Endothelial cell of umbilical vein (primary cell): ENCODE data around the gene TRIM10. TPM values are rescaled to one million over a fixed set of nuclear protein-coding genes. Genes with fewer than 3 reads are reported as not detected.

Experiments used
- BruUV-seq: library from RNA; stranded (reverse); fragments of 400-500 nt; replicated peaks from 2 replicates; lab custom pipeline; 2021; lab: Mats Ljungman, UMichigan
- CTCF ChIA-PET: fragments of 300-600, 350-600 bp; sonication (Branson Sonifier 250); formaldehyde crosslinking; loops from one replicate; lab custom pipeline; 2021; ENCODE audit warnings: antibody characterized with exemption, inconsistent platforms; lab: Charles Lee
- POLR2A ChIA-PET: fragments of 300-600, 350-600 bp; sonication (Branson Sonifier 250); formaldehyde crosslinking; loops from one replicate; lab custom pipeline; 2021; ENCODE audit warnings: antibody characterized with exemption, inconsistent platforms; lab: Charles Lee
- DNase-seq: peaks from one replicate; pipeline ENCODE4 v3.0.0-alpha.2; 2011; ENCODE audit warnings: low read depth, low spot score
- FAIRE-seq: peaks from 2 replicates; lab custom pipeline; 2011; peaks lifted over from hg19 to GRCh38; lab: Jason Lieb, UNC
- H2AFZ ChIP-seq: 2 replicates; pipeline ENCODE4 v1.6.0; 2012; ENCODE audit warnings: low read depth, low read length, control low read depth, inconsistent platforms
- H3K27ac ChIP-seq: 2 replicates; pipeline ENCODE4 v1.5.1; 2011; ENCODE audit warnings: low read depth, mild to moderate bottlenecking, control low read depth, low read length, moderate library complexity; ENCODE audit not compliant: insufficient read depth
- H3K27me3 ChIP-seq, 2 experiments: 2 replicates each; pipeline versions ENCODE4 v1.6.0 to v1.6.1; 2011; ENCODE audit warnings: low read length in 2 of 2, mixed read lengths in 1 of 2; ENCODE audit not compliant: control insufficient read depth in 2 of 2, insufficient read depth in 2 of 2
- H3K36me3 ChIP-seq, 2 experiments: 2 replicates in 1 of 2; 3 replicates in 1 of 2; pipeline ENCODE4 v1.5.1; 2011; ENCODE audit warnings: low read length in 2 of 2, mild to moderate bottlenecking in 1 of 2, moderate library complexity in 1 of 2; ENCODE audit not compliant: control insufficient read depth in 2 of 2, insufficient read depth in 2 of 2; ENCODE audit errors: extremely low read depth in 1 of 2
- H3K4me1 ChIP-seq: 3 replicates; pipeline ENCODE4 v1.5.1; 2011; ENCODE audit warnings: mild to moderate bottlenecking, low read length; ENCODE audit not compliant: control insufficient read depth, insufficient read depth; ENCODE audit errors: extremely low read depth
- H3K4me2 ChIP-seq: 2 replicates; pipeline ENCODE4 v1.6.1; 2011; ENCODE audit warnings: low read length, control low read depth, mixed read lengths; ENCODE audit not compliant: insufficient read depth
- H3K4me3 ChIP-seq, 3 experiments: fragments of 200-600 bp in 1 of 3; sonication (generic), shearing (Covaris generic) in 1 of 3; replicated peaks in 1 of 3; 2 replicates each; pipeline ENCODE4 v1.5.1; 2011 to 2016; ENCODE audit warnings: control low read depth in 3 of 3, low read length in 3 of 3, mild to moderate bottlenecking in 2 of 3, inconsistent platforms in 1 of 3, low read depth in 1 of 3, moderate library complexity in 1 of 3; ENCODE audit not compliant: insufficient read depth in 1 of 3
- H3K79me2 ChIP-seq: 2 replicates; pipeline ENCODE4 v1.6.0; 2012; ENCODE audit warnings: low read length, inconsistent platforms; ENCODE audit not compliant: control insufficient read depth, insufficient read depth
- H3K9ac ChIP-seq: replicated peaks from 2 replicates; pipeline ENCODE3; 2011; ENCODE audit warnings: low read length, control low read depth; ENCODE audit not compliant: insufficient read depth; ENCODE audit errors: extremely low read depth
- H3K9me1 ChIP-seq: replicated peaks from 3 replicates; pipeline ENCODE4 v1.6.0; 2011; ENCODE audit warnings: mild to moderate bottlenecking, low read length; ENCODE audit not compliant: control insufficient read depth, insufficient read depth; ENCODE audit errors: extremely low read depth
- H3K9me3 ChIP-seq: replicated peaks from 2 replicates; pipeline ENCODE4 v1.5.1; 2012; ENCODE audit warnings: low read length, inconsistent platforms; ENCODE audit not compliant: control insufficient read depth, insufficient read depth
- H4K20me1 ChIP-seq: replicated peaks from 2 replicates; pipeline ENCODE3; 2011; ENCODE audit warnings: mild to moderate bottlenecking, low read length; ENCODE audit not compliant: control insufficient read depth, insufficient read depth; ENCODE audit errors: extremely low read depth
- CTCF ChIP-seq, 2 donors: IDR thresholded peaks; 1 replicate in 1 of 2; 2 replicates in 1 of 2; pipeline ENCODE4 v1.5.1; 2011; ENCODE audit warnings: low read length in 2 of 2, mild to moderate bottlenecking in 2 of 2, moderate library complexity in 2 of 2, control low read depth in 1 of 2, inconsistent platforms in 1 of 2, low read depth in 1 of 2; ENCODE audit not compliant: insufficient read depth in 1 of 2; ENCODE audit errors: extremely low read depth in 1 of 2
- EZH2 ChIP-seq: IDR thresholded peaks from 2 replicates; pipeline ENCODE4 v1.6.1; 2012; ENCODE audit warnings: borderline replicate concordance, low read depth, mild to moderate bottlenecking, moderate library complexity, low read length, inconsistent platforms; ENCODE audit not compliant: severe bottlenecking
- FOS ChIP-seq: IDR thresholded peaks from 2 replicates; pipeline ENCODE4 v1.6.1; 2011; ENCODE audit warnings: mild to moderate bottlenecking, low read length, moderate library complexity, borderline replicate concordance; ENCODE audit not compliant: insufficient read depth
- GATA2 ChIP-seq: IDR thresholded peaks from 2 replicates; pipeline ENCODE4 v1.7.0; 2011; ENCODE audit warnings: low read depth, mild to moderate bottlenecking, moderate library complexity, mixed read lengths, low read length; ENCODE audit not compliant: insufficient read length, insufficient read depth
- JUN ChIP-seq: IDR thresholded peaks from 2 replicates; pipeline ENCODE4 v1.6.1; 2011; ENCODE audit warnings: borderline replicate concordance, low read depth; ENCODE audit not compliant: insufficient read length, insufficient read depth
- MYC ChIP-seq: IDR thresholded peaks from one replicate; pipeline ENCODE4 v1.6.1; 2011; ENCODE audit warnings: mild to moderate bottlenecking, low read depth, low read length
- POLR2A ChIP-seq: IDR thresholded peaks from 2 replicates; pipeline ENCODE4 v1.6.1; 2012; ENCODE audit warnings: low read depth, mild to moderate bottlenecking, control low read depth, low read length
- POLR2AphosphoS5 ChIP-seq: IDR thresholded peaks from 2 replicates; pipeline ENCODE4 v1.6.1; 2012; ENCODE audit warnings: low read depth, mild to moderate bottlenecking, control low read depth, low read length, moderate library complexity; ENCODE audit not compliant: insufficient read depth
- dilution Hi-C: fragments of 300-500 bp; cut with MboI; formaldehyde crosslinking; loops from one replicate; pipeline ENCODE4 v1.15.0; 2019; ENCODE audit warnings: low sequenced_read_pairs; ENCODE audit not compliant: extremely low pct_ligation_motif_present
- intact Hi-C: fragments of 100-400 bp; cut with micrococcal nuclease; formaldehyde crosslinking; loops from one replicate; pipeline ENCODE4 v1.10.0; 2022
- polyA plus RNA-seq, 4 experiments: library from polyadenylated mRNA; depleted of rRNA in 3 of 4; stranded (reverse) in 3 of 4; unstranded in 1 of 4; fragments of >200 nt; gene quantifications; 2 replicates each; pipeline versions ENCODE4 v1.2.1 to v1.2.3, GENCODE V29; 2011 to 2012; ENCODE audit warnings: missing spikeins in 1 of 4
- total RNA-seq: library from RNA; stranded (reverse); gene quantifications from 2 replicates; pipeline ENCODE4 v1.2.3, GENCODE V29; 2021
- TF ChIP-seq, protein P1 (sequence below): IDR thresholded peaks from 2 replicates; pipeline ENCODE4 v1.6.1; 2011; ENCODE audit not compliant: insufficient read depth, insufficient read length

Gene TRIM10
- total and polyA plus RNA-seq, 2 donors (not counting 3 experiments of a cell fraction or from before 2014, with no cell fraction given) = not detected

DNA sequence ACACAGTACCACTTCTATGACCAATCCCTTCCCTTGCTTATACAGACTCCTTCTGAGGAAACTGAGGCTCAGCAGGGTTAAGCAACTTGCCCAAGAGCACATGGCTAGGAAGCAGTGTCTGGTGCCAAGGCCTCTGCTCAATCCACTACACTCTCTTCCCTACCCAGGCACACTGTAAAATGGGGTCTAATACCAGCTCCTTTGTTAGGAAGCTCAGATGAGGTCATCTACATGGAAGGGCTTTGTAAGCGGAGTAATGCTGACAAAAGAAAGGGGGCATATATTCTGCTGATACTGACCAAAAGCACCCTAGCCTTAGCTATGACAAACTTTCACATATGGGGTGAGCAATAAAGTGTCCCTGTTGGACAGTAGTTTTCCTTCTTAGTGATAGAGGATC is 43.1 kb upstream of the TRIM10 start:
- no TSS peak for BruUV-seq
- no peaks in the 10 kb centered on the region for H3K9me1 ChIP-seq
- peaks cover 10% of the 10 kb centered on the region for H3K4me1 ChIP-seq
- no peak overlapping the region for H3K4me3 ChIP-seq
- no peaks in the 10 kb centered on the region for H3K27me3 ChIP-seq
- no peak for TF ChIP-seq EZH2
- no peak for TF ChIP-seq FOS
- TF ChIP-seq CTCF (IDR thresholded peaks at IDR 0.05; ENCODE audit: extremely low read depth in 1 of 2, insufficient read depth in 1 of 2, low read depth in 1 of 2, low read length in 2 of 2) = no peak
- TF ChIP-seq GATA2 = no peak
- no peak for TF ChIP-seq JUN
- TF ChIP-seq MYC = no peak
- no peak for TF ChIP-seq POLR2A
- no peak for TF ChIP-seq POLR2AphosphoS5
- TF ChIP-seq, protein P1, sequence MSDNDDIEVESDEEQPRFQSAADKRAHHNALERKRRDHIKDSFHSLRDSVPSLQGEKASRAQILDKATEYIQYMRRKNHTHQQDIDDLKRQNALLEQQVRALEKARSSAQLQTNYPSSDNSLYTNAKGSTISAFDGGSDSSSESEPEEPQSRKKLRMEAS = no peak
- H3K9ac ChIP-seq = no peak overlapping the region
- H3K27ac ChIP-seq = no peak overlapping the region
- DNase-seq (no peak), FAIRE-seq (no peak)
- H3K36me3 ChIP-seq = peaks cover 1 to 6% of the 10 kb centered on the region in 2 experiments
- CTCF ChIA-PET = interaction anchor here (0.9 kb wide), 1 partner anchor 15 kb away, joined by 4 read pairs; no protein-coding TSS in a partner anchor
- H4K20me1 ChIP-seq = no peaks in the 10 kb centered on the region
- no peak overlapping the region for H3K4me2 ChIP-seq
- POLR2A ChIA-PET = no interaction called here
- dilution Hi-C loops = no loop called here
- H2AFZ ChIP-seq = no peak overlapping the region
- peaks cover 32% of the 10 kb centered on the region for H3K79me2 ChIP-seq
- intact Hi-C loops = no loop called here
- no peaks in the 10 kb centered on the region for H3K9me3 ChIP-seq
